HG03575 (cell line): ENCODE measurements around the gene CATSPERE.

Experiments used
- ATAC-seq: cut with Tn5 transposase; IDR thresholded peaks from one replicate; pipeline ENCODE4 v1.9.1; 2021; ENCODE audit not compliant: unreplicated experiment, insufficient number of reproducible peaks, low FRiP score; ENCODE audit errors: extremely low read depth

Gene CATSPERE

GRCh38 chr1:244461245-244462071 lies at the start of gene CATSPERE:
TSS of gene CATSPERE (plus strand) at chr1:244461273. CDS start at chr1:244461430, 157 bp downstream.
- ATAC-seq = peak; percentile 87

- ATAC-seq = no peak
These were observed 48.9 kb upstream of the CATSPERE start for GRCh38 chr1:244412176-244412575.

- no peak for ATAC-seq
These were observed 47.3 kb upstream of the CATSPERE start for GRCh38 chr1:244413736-244414135.

GRCh38 chr1:244414543-244414942 lies 46.5 kb upstream of the CATSPERE start:
- ATAC-seq = no peak

- no peak for ATAC-seq
These were observed 42.0 kb upstream of the CATSPERE start for GRCh38 chr1:244419024-244419423.

- no peak for ATAC-seq
These were observed 38.9 kb upstream of the CATSPERE start for GRCh38 chr1:244422174-244422573.

- no peak for ATAC-seq
These were observed 36.3 kb upstream of the CATSPERE start for GRCh38 chr1:244424649-244425334.

GRCh38 chr1:244427647-244428046 lies 33.4 kb upstream of the CATSPERE start:
- ATAC-seq = no peak

- no peak for ATAC-seq
These were observed 31.3 kb upstream of the CATSPERE start for GRCh38 chr1:244429818-244430217.

GRCh38 chr1:244431166-244431565 lies 29.9 kb upstream of the CATSPERE start:
- no peak for ATAC-seq

- no peak for ATAC-seq
These were observed 25.4 kb upstream of the CATSPERE start for GRCh38 chr1:244435562-244436205.

- ATAC-seq = no peak
These were observed 24.6 kb upstream of the CATSPERE start for GRCh38 chr1:244436336-244437085.

- no peak for ATAC-seq
These were observed 24.0 kb upstream of the CATSPERE start for GRCh38 chr1:244437086-244437468.

GRCh38 chr1:244439391-244440032 lies 21.6 kb upstream of the CATSPERE start:
- no peak for ATAC-seq

GRCh38 chr1:244442850-244443249 lies 18.2 kb upstream of the CATSPERE start:
- no peak for ATAC-seq

GRCh38 chr1:244444854-244445253 lies 16.2 kb upstream of the CATSPERE start:
- ATAC-seq = no peak

- no peak for ATAC-seq
These were observed 15.5 kb upstream of the CATSPERE start for GRCh38 chr1:244445320-244446181.

- ATAC-seq = no peak
These were observed 14.0 kb upstream of the CATSPERE start for GRCh38 chr1:244447024-244447423.
